Keratinocyte (primary cell): ENCODE measurements around the gene SMYD3. TPM values are rescaled to one million over a fixed set of nuclear protein-coding genes. Genes with fewer than 3 reads are reported as not detected.

Source experiments
- DNase-seq: peaks from one replicate; pipeline ENCODE4 v3.0.0-alpha.2; 2011; ENCODE audit warnings: low read depth, missing footprints, low spot score
- FAIRE-seq: peaks from 2 replicates; lab custom pipeline; 2011; peaks lifted over from hg19 to GRCh38; lab: Jason Lieb, UNC
- H2AFZ ChIP-seq: 2 replicates; pipeline ENCODE4 v1.6.0; 2012; ENCODE audit warnings: low read length, control low read depth, inconsistent platforms; ENCODE audit not compliant: control insufficient read depth
- H3K27ac ChIP-seq: 2 replicates; pipeline ENCODE4 v1.5.1; 2011; ENCODE audit warnings: low read length; ENCODE audit not compliant: control insufficient read depth, insufficient read depth
- H3K27me3 ChIP-seq: 3 replicates; pipeline ENCODE4 v1.6.0; 2011; ENCODE audit warnings: low read length; ENCODE audit not compliant: control insufficient read depth, insufficient read depth; ENCODE audit errors: extremely low read depth
- H3K36me3 ChIP-seq, 2 experiments: 2 replicates in 1 of 2; 3 replicates in 1 of 2; pipeline ENCODE4 v1.5.1; 2011; ENCODE audit warnings: low read length in 2 of 2, mild to moderate bottlenecking in 1 of 2; ENCODE audit not compliant: control insufficient read depth in 2 of 2, insufficient read depth in 2 of 2; ENCODE audit errors: extremely low read depth in 1 of 2
- H3K4me1 ChIP-seq: 3 replicates; pipeline ENCODE4 v1.5.1; 2011; ENCODE audit warnings: low read length; ENCODE audit not compliant: control insufficient read depth, insufficient read depth; ENCODE audit errors: extremely low read depth
- H3K4me2 ChIP-seq: 3 replicates; pipeline ENCODE4 v1.6.0; 2011; ENCODE audit warnings: low read depth, low read length; ENCODE audit not compliant: control insufficient read depth, insufficient read depth; ENCODE audit errors: extremely low read depth
- H3K4me3 ChIP-seq, 3 experiments: fragments of 200-600 bp in 1 of 3; sonication (generic) in 1 of 3; 2 replicates in 2 of 3; 3 replicates in 1 of 3; pipeline ENCODE4 v1.5.1; 2011 to 2016; ENCODE audit warnings: low read length in 3 of 3, mild to moderate bottlenecking in 3 of 3, control low read depth in 2 of 3, inconsistent platforms in 1 of 3, low read depth in 1 of 3, mixed read lengths in 1 of 3, mixed run types in 1 of 3, moderate library complexity in 1 of 3; ENCODE audit not compliant: control insufficient read depth in 2 of 3, insufficient read depth in 2 of 3; ENCODE audit errors: extremely low read depth in 1 of 3
- H3K79me2 ChIP-seq: 2 replicates; pipeline ENCODE4 v1.6.0; 2012; ENCODE audit warnings: low read length; ENCODE audit not compliant: control insufficient read depth, insufficient read depth
- H3K9ac ChIP-seq: 3 replicates; pipeline ENCODE4 v1.6.0; 2011; ENCODE audit warnings: low read length; ENCODE audit not compliant: control insufficient read depth, insufficient read depth; ENCODE audit errors: extremely low read depth
- H3K9me1 ChIP-seq: 3 replicates; pipeline ENCODE4 v1.6.0; 2011; ENCODE audit warnings: low read length; ENCODE audit not compliant: control insufficient read depth, insufficient read depth; ENCODE audit errors: extremely low read depth
- H3K9me3 ChIP-seq: 2 replicates; pipeline ENCODE4 v1.5.1; 2012; ENCODE audit warnings: low read depth, low read length; ENCODE audit not compliant: control insufficient read depth
- H4K20me1 ChIP-seq: 3 replicates; pipeline ENCODE4 v1.6.0; 2011; ENCODE audit warnings: low read length; ENCODE audit not compliant: control insufficient read depth, insufficient read depth; ENCODE audit errors: extremely low read depth
- EZH2 ChIP-seq: IDR thresholded peaks from one replicate; pipeline ENCODE4 v1.6.1; 2012; ENCODE audit warnings: inconsistent platforms, mild to moderate bottlenecking, low read length, moderate library complexity
- dilution Hi-C: fragments of 300-500 bp; cut with MboI; formaldehyde crosslinking; loops from one replicate; pipeline ENCODE4 v1.7.0; 2020; ENCODE audit warnings: low sequenced_read_pairs; ENCODE audit not compliant: extremely low pct_ligation_motif_present
- polyA plus RNA-seq, 5 experiments: library from polyadenylated mRNA; depleted of rRNA in 3 of 5; stranded (reverse) in 3 of 5; stranded (forward) in 1 of 5; unstranded in 1 of 5; fragments of >200 nt; gene quantifications; 1 replicate in 1 of 5; 2 replicates in 3 of 5; 3 replicates in 1 of 5; pipeline versions ENCODE4 v1.2.1 to v1.2.3, GENCODE V29; 2011 to 2012; ENCODE audit warnings: missing spikeins in 2 of 5, low read depth in 1 of 5, low replicate concordance in 1 of 5
- TF ChIP-seq, protein P1 (sequence below), 3 experiments: IDR thresholded peaks in 1 of 3; conservative IDR thresholded peaks in 1 of 3; optimal IDR thresholded peaks in 1 of 3; 2 replicates in 2 of 3; 3 replicates in 1 of 3; pipeline versions ENCODE3 to v1.5.1; 2011; ENCODE audit warnings: low read length in 3 of 3, mild to moderate bottlenecking in 3 of 3, moderate library complexity in 2 of 3, control low read depth in 1 of 3, inconsistent platforms in 1 of 3; ENCODE audit not compliant: insufficient read depth in 2 of 3; ENCODE audit errors: extremely low read depth in 1 of 3

SMYD3 gene
- polyA plus RNA-seq, 1 donor (not counting 4 experiments of a cell fraction or from before 2014, with no cell fraction given) = 31.0 TPM

DNA sequence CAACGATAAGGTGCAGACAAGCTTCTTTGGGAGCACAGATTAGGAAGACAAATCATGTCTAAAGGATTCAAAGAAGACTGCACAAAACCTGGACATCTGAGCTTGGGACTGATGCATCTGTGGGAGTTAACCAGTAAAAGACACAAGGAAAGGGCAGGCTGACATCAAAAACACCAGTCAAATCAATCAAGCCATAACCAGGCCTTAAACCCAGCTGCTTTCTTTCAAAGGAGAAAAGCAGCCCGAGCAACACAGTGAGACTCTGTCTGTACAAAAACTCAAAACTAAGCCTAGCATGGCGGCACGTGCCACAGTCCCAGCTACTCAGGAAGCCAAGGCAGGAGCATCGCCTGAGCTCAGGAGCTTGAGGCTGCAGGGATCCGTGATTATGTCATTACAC lies 411.6 kb downstream of the SMYD3 start:
- no peaks in the 10 kb centered on the region for H3K9me3 ChIP-seq
- no peak for FAIRE-seq

DNA sequence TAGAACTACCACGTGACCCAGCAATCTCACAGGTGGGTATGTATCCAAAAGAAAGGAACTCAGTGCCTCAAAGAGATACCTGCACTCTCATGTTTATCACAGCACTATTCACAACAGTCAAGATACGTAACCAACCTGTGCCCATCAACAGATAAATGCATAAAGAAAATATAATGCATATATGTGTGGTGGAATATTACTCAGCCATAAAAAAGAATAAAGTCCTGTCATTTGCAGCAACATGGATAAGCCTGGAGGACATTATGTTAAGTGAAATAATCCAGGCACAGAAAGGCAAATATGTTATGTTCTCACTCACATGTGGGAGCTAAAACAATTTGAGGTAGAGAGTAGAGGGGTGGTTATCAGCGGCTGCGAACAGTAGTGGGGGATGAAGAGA lies 413.8 kb downstream of the SMYD3 start:
- no peak overlapping the region for H3K9ac ChIP-seq
- FAIRE-seq (no peak), DNase-seq (no peak)
- dilution Hi-C loops = no loop called here
- H2AFZ ChIP-seq = no peak overlapping the region
- no peaks in the 10 kb centered on the region for H3K36me3 ChIP-seq
- H3K4me2 ChIP-seq = no peak overlapping the region
- H3K79me2 ChIP-seq = no peaks in the 10 kb centered on the region
- no peaks in the 10 kb centered on the region for H4K20me1 ChIP-seq
- H3K27me3 ChIP-seq = no peaks in the 10 kb centered on the region
- TF ChIP-seq, protein P1, sequence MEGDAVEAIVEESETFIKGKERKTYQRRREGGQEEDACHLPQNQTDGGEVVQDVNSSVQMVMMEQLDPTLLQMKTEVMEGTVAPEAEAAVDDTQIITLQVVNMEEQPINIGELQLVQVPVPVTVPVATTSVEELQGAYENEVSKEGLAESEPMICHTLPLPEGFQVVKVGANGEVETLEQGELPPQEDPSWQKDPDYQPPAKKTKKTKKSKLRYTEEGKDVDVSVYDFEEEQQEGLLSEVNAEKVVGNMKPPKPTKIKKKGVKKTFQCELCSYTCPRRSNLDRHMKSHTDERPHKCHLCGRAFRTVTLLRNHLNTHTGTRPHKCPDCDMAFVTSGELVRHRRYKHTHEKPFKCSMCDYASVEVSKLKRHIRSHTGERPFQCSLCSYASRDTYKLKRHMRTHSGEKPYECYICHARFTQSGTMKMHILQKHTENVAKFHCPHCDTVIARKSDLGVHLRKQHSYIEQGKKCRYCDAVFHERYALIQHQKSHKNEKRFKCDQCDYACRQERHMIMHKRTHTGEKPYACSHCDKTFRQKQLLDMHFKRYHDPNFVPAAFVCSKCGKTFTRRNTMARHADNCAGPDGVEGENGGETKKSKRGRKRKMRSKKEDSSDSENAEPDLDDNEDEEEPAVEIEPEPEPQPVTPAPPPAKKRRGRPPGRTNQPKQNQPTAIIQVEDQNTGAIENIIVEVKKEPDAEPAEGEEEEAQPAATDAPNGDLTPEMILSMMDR (optimal IDR thresholded peaks at IDR 0.05 in 1 of 3, IDR thresholded peaks at IDR 0.05 in 1 of 3, conservative IDR thresholded peaks at IDR 0.05 in 1 of 3; ENCODE audit: extremely low read depth in 1 of 3, insufficient read depth in 2 of 3, low read length in 3 of 3) = no peak
- TF ChIP-seq EZH2 = no peak
- H3K9me1 ChIP-seq = no peaks in the 10 kb centered on the region
- H3K9me3 ChIP-seq = no peaks in the 10 kb centered on the region
- no peaks in the 10 kb centered on the region for H3K4me1 ChIP-seq
- no peak overlapping the region for H3K27ac ChIP-seq
- H3K4me3 ChIP-seq = no peak overlapping the region

More for the DNA sequence above, 411.6 kb downstream of the SMYD3 start:
- Histone ChIP-seq H3K9ac (no peak overlapping the region), H3K79me2 (no peaks in the 10 kb centered on the region), H3K27me3 (no peaks in the 10 kb centered on the region), H3K9me1 (no peaks in the 10 kb centered on the region), H3K27ac (no peak overlapping the region), H3K36me3 (no peaks in the 10 kb centered on the region), H2AFZ (no peak overlapping the region), H3K4me3 (no peak overlapping the region), H4K20me1 (no peaks in the 10 kb centered on the region), H3K4me1 (no peaks in the 10 kb centered on the region), H3K4me2 (no peak overlapping the region)
- TF ChIP-seq EZH2 = no peak
- TF ChIP-seq, protein P1 (optimal IDR thresholded peaks at IDR 0.05 in 1 of 3, IDR thresholded peaks at IDR 0.05 in 1 of 3, conservative IDR thresholded peaks at IDR 0.05 in 1 of 3; ENCODE audit: extremely low read depth in 1 of 3, insufficient read depth in 2 of 3, low read length in 3 of 3) = no peak
- DNase-seq = no peak
- dilution Hi-C loops = no loop called here
